Subcutaneous abdominal adipose tissue (tissue), 5 donors: ENCODE data around the gene CFAP97.

ENCODE experiments used
- H3K27ac ChIP-seq: one replicate; pipeline ENCODE4 v1.7.0; 2013; ENCODE audit warnings: low read depth, mild to moderate bottlenecking, inconsistent platforms, low read length, moderate library complexity
- H3K27me3 ChIP-seq, 5 donors: one replicate each; pipeline ENCODE4 v1.7.0; 2013; ENCODE audit warnings: low read length in 5 of 5, inconsistent platforms in 1 of 5; ENCODE audit not compliant: control insufficient read depth in 5 of 5, insufficient read depth in 4 of 5
- H3K36me3 ChIP-seq, 5 donors: one replicate each; pipeline ENCODE4 v1.7.0; 2013; ENCODE audit warnings: low read length in 5 of 5; ENCODE audit not compliant: control insufficient read depth in 5 of 5, insufficient read depth in 5 of 5
- H3K4me1 ChIP-seq, 5 donors: one replicate each; pipeline ENCODE4 v1.7.0; 2013; ENCODE audit warnings: low read length in 5 of 5, mild to moderate bottlenecking in 3 of 5, moderate library complexity in 1 of 5; ENCODE audit not compliant: control insufficient read depth in 5 of 5, insufficient read depth in 5 of 5
- H3K4me3 ChIP-seq, 5 donors: one replicate each; pipeline ENCODE4 v1.7.0; 2013; ENCODE audit warnings: low read length in 5 of 5, low read depth in 1 of 5
- H3K9ac ChIP-seq, 5 donors: one replicate each; pipeline ENCODE4 v1.7.0; 2013; ENCODE audit warnings: low read length in 5 of 5, mild to moderate bottlenecking in 4 of 5, moderate library complexity in 3 of 5
- H3K9me3 ChIP-seq, 5 donors: one replicate each; pipeline ENCODE4 v1.7.0; 2013; ENCODE audit warnings: low read length in 5 of 5; ENCODE audit not compliant: control insufficient read depth in 5 of 5
- donor health status: healthy.
- donor health status: healthy.
- donor health status: healthy.
- donor health status: healthy.
- donor health status: healthy.

CFAP97 gene

GRCh38 chr4:185224597-185224996 is 20.8 kb upstream of the CFAP97 start:
- no peaks in the 10 kb centered on the region for H3K9me3 ChIP-seq
- H3K9ac ChIP-seq, result no peak overlapping the region
- peaks cover 0 to 5% (median 0%) of the 10 kb centered on the region in 5 donors for H3K36me3 ChIP-seq
- no peaks in the 10 kb centered on the region for H3K27me3 ChIP-seq
- H3K4me1 ChIP-seq, result peaks cover 0 to 4% (median 2%) of the 10 kb centered on the region in 5 donors
- H3K27ac ChIP-seq, result no peak overlapping the region
- no peak overlapping the region for H3K4me3 ChIP-seq

GRCh38 chr4:185222598-185222997 is 18.8 kb upstream of the CFAP97 start:
- Histone ChIP-seq H3K9me3 (no peaks in the 10 kb centered on the region), H3K36me3 (peaks cover 0 to 5% (median 0%) of the 10 kb centered on the region in 5 donors), H3K27ac (no peak overlapping the region), H3K27me3 (no peaks in the 10 kb centered on the region), H3K4me3 (no peak overlapping the region), H3K4me1 (peaks cover 0 to 6% (median 3%) of the 10 kb centered on the region in 5 donors), H3K9ac (no peak overlapping the region)

GRCh38 chr4:185221912-185222311 is 18.1 kb upstream of the CFAP97 start:
- Histone ChIP-seq H3K4me3 (no peak overlapping the region), H3K27ac (no peak overlapping the region), H3K36me3 (peaks cover 0 to 5% (median 0%) of the 10 kb centered on the region in 5 donors), H3K27me3 (no peaks in the 10 kb centered on the region), H3K9me3 (no peaks in the 10 kb centered on the region), H3K4me1 (peaks cover 0 to 11% (median 3%) of the 10 kb centered on the region in 5 donors), H3K9ac (no peak overlapping the region)

GRCh38 chr4:185221491-185221890 is 17.7 kb upstream of the CFAP97 start:
- Histone ChIP-seq H3K27ac (no peak overlapping the region), H3K27me3 (no peaks in the 10 kb centered on the region)

GRCh38 chr4:185219551-185220344 is 15.9 kb upstream of the CFAP97 start:
- Histone ChIP-seq H3K27ac (no peak overlapping the region), H3K36me3 (peaks cover 0 to 5% (median 0%) of the 10 kb centered on the region in 5 donors), H3K9me3 (no peaks in the 10 kb centered on the region), H3K9ac (no peak overlapping the region), H3K4me3 (no peak overlapping the region), H3K27me3 (no peaks in the 10 kb centered on the region), H3K4me1 (peaks cover 0 to 11% (median 3%) of the 10 kb centered on the region in 5 donors)

More at GRCh38 chr4:185221491-185221890, 17.7 kb upstream of the CFAP97 start:
- Histone ChIP-seq H3K4me3 (no peak overlapping the region), H3K4me1 (peaks cover 0 to 11% (median 3%) of the 10 kb centered on the region in 5 donors), H3K9me3 (no peaks in the 10 kb centered on the region), H3K9ac (no peak overlapping the region), H3K36me3 (peaks cover 0 to 5% (median 0%) of the 10 kb centered on the region in 5 donors)

- H3K9ac ChIP-seq, result no peak overlapping the region
Measured at GRCh38 chr4:185218312-185218711, 14.5 kb upstream of the CFAP97 start.

GRCh38 chr4:185217408-185217975 is 13.7 kb upstream of the CFAP97 start:
- H3K9ac ChIP-seq, result no peak overlapping the region
- H3K4me3 ChIP-seq, result no peak overlapping the region
- no peaks in the 10 kb centered on the region for H3K27me3 ChIP-seq
- no peaks in the 10 kb centered on the region for H3K9me3 ChIP-seq
- peaks cover 0 to 11% (median 3%) of the 10 kb centered on the region in 5 donors for H3K4me1 ChIP-seq
- no peak overlapping the region for H3K27ac ChIP-seq
- H3K36me3 ChIP-seq, result peaks cover 0 to 5% (median 0%) of the 10 kb centered on the region in 5 donors

More at GRCh38 chr4:185218312-185218711, 14.5 kb upstream of the CFAP97 start:
- no peak overlapping the region for H3K27ac ChIP-seq
- peaks cover 0 to 5% (median 0%) of the 10 kb centered on the region in 5 donors for H3K36me3 ChIP-seq
- H3K9me3 ChIP-seq, result no peaks in the 10 kb centered on the region
- H3K4me3 ChIP-seq, result no peak overlapping the region
- H3K27me3 ChIP-seq, result no peaks in the 10 kb centered on the region
- peaks cover 0 to 11% (median 3%) of the 10 kb centered on the region in 5 donors for H3K4me1 ChIP-seq

GRCh38 chr4:185215261-185215660 is 11.5 kb upstream of the CFAP97 start:
- peaks cover 0 to 24% (median 13%) of the 10 kb centered on the region in 5 donors for H3K4me1 ChIP-seq
- H3K27ac ChIP-seq, result no peak overlapping the region
- no peaks in the 10 kb centered on the region for H3K27me3 ChIP-seq
- H3K4me3 ChIP-seq, result no peak overlapping the region
- no peak overlapping the region for H3K9ac ChIP-seq
- H3K9me3 ChIP-seq, result no peaks in the 10 kb centered on the region
- H3K36me3 ChIP-seq, result no peaks in the 10 kb centered on the region

- H3K4me1 ChIP-seq, result peaks cover 4 to 22% (median 13%) of the 10 kb centered on the region in 5 donors
- peaks cover 0 to 3% (median 0%) of the 10 kb centered on the region in 5 donors for H3K27me3 ChIP-seq
- no peak overlapping the region for H3K27ac ChIP-seq
- H3K36me3 ChIP-seq, result no peaks in the 10 kb centered on the region
- no peaks in the 10 kb centered on the region for H3K9me3 ChIP-seq
- H3K9ac ChIP-seq, result no peak overlapping the region
- H3K4me3 ChIP-seq, result no peak overlapping the region
Measured at GRCh38 chr4:185213877-185214276, 10.1 kb upstream of the CFAP97 start.

- Histone ChIP-seq H3K4me1 (peaks cover 5 to 25% (median 17%) of the 10 kb centered on the region in 5 donors), H3K36me3 (no peaks in the 10 kb centered on the region), H3K9me3 (no peaks in the 10 kb centered on the region), H3K4me3 (no peak overlapping the region), H3K27me3 (peaks cover 0 to 3% (median 0%) of the 10 kb centered on the region in 5 donors), H3K27ac (no peak overlapping the region), H3K9ac (no peak overlapping the region)
Measured at GRCh38 chr4:185212581-185212980, 8.8 kb upstream of the CFAP97 start.
